ENCODE data around the gene CD63.

GRCh38 chr12:55746174-55746912 lies 17.5 kb upstream of the CD63 start:
- TF ChIP-seq THRA (IDR thresholded peaks at IDR 0.05) (no peak), SMARCA4 (IDR thresholded peaks at IDR 0.05) (0 out of 2 replicates have a peak, but pooled peaks have one; percentile 22), POLR2AphosphoS5 (IDR thresholded peaks at IDR 0.05; ENCODE audit: control insufficient read depth, insufficient read depth, low read depth, low read length) (no peak), SNRNP70 (optimal IDR thresholded peaks at IDR 0.05; ENCODE audit: low read depth, low read length) (no peak), ADNP (tag; IDR thresholded peaks at IDR 0.05) (no peak), EGR1 (conservative IDR thresholded peaks at IDR 0.05) (no peak; the same call in 1 of the 2 replicates), POLR2A (conservative IDR thresholded peaks at IDR 0.05) (no peak), SPI1 (IDR thresholded peaks at IDR 0.05; ENCODE audit: borderline replicate concordance, low read depth, low read length) (no peak), TAF9B (IDR thresholded peaks at IDR 0.05; ENCODE audit: partially characterized antibody) (no peak), ZNF644 (tag; IDR thresholded peaks at IDR 0.05; ENCODE audit: low read depth) (no peak), CCNT2 (IDR thresholded peaks at IDR 0.05; ENCODE audit: borderline replicate concordance, extremely low read depth, insufficient read length, low read depth, low read length) (no peak), TRIM24 (IDR thresholded peaks at IDR 0.05) (no peak), EP300 (IDR thresholded peaks at IDR 0.05; ENCODE audit: low read length) (no peak)

Data from K562 (cell line).